Activated CD4-positive, alpha-beta memory T cell treated with anti-CD3 and anti-CD28 coated beads, Interleukin-2, amount 10 ng/mL, durations not matched to agents 7 days and 5 days (primary cell): ENCODE data around the gene PERM1. TPM values are rescaled to one million over a fixed set of nuclear protein-coding genes. Genes with fewer than 3 reads are reported as not detected.

Experiments
- CTCF ChIA-PET: fragments of 350-600 bp; sonication (Branson Sonifier 250); formaldehyde crosslinking; loops from one replicate; lab custom pipeline; 2021; ENCODE audit warnings: antibody characterized with exemption, inconsistent platforms; lab: Charles Lee
- POLR2A ChIA-PET: fragments of 350-600 bp; sonication (Branson Sonifier 250); formaldehyde crosslinking; loops from one replicate; lab custom pipeline; 2021; ENCODE audit warnings: antibody characterized with exemption; lab: Charles Lee
- DNase-seq: peaks from one replicate; pipeline ENCODE4 v3.0.0-alpha.2; 2020
- H3K27ac Mint-ChIP-seq: one replicate; pipeline ENCODE4 v1.8.0; 2021; ENCODE audit warnings: mild to moderate bottlenecking, mixed read lengths
- H3K27me3 Mint-ChIP-seq: one replicate; pipeline ENCODE4 v1.8.0; 2021; ENCODE audit warnings: mixed read lengths
- H3K36me3 Mint-ChIP-seq: one replicate; pipeline ENCODE4 v1.8.0; 2021; ENCODE audit warnings: low read depth, mixed read lengths
- H3K4me1 Mint-ChIP-seq: one replicate; pipeline ENCODE4 v1.8.0; 2021; ENCODE audit warnings: mixed read lengths
- H3K4me3 Mint-ChIP-seq: one replicate; pipeline ENCODE4 v1.8.0; 2021; ENCODE audit warnings: mild to moderate bottlenecking, mixed read lengths
- H3K9me3 Mint-ChIP-seq: one replicate; pipeline ENCODE4 v1.8.0; 2021; ENCODE audit warnings: mixed read lengths
- total RNA-seq, 2 experiments: library from RNA; stranded (reverse); gene quantifications; one replicate each; pipeline ENCODE4 v1.2.3, GENCODE V29; 2021

PERM1 gene
- total RNA-seq, 2 experiments from 2014 or later = not detected

DNA sequence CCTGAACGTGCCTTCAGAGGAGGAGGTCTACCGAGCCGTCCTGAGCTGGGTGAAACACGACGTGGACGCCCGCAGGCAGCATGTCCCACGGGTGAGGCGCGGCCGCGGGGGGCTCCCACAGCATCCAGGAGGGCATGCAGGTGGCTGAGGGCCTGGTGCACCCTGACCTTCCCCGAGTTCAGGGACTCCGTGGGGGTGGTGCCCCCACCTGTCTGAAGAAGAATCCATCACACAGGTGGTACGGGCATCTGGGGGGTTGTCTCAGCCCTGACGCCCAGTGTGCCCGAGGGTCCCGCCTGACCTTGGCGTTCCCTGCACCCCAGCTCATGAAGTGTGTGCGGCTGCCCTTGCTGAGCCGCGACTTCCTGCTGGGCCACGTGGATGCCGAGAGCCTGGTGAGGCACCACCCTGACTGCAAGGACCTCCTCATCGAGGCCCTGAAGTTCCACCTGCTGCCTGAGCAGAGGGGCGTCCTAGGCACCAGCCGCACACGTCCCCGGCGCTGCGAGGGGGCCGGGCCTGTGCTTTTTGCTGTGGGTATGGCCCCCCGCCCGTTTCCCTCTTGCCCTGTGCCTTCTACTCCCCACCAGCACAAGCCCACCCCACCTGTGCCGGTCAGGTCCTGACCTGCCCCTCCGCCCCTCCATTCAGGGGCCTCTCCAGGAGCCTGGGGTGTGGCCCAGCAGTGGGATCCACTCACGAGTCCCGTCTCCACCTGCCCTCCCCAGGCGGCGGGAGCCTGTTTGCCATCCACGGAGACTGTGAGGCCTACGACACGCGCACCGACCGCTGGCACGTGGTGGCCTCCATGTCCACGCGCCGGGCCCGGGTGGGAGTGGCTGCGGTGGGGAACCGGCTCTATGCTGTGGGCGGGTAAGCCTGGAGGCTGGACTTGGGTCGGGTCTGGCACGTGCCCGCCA is 19.3 kb downstream of the PERM1 start:
- Mint-ChIP-seq H3K27me3 (no peaks in the 10 kb centered on the region), H3K9me3 (no peaks in the 10 kb centered on the region), H3K36me3 (peaks cover 18% of the 10 kb centered on the region), H3K27ac (no peak overlapping the region), H3K4me1 (peaks cover 37% of the 10 kb centered on the region), H3K4me3 (peak overlapping the region; percentile 64)
- no peak for DNase-seq
- POLR2A ChIA-PET = no interaction called here
- CTCF ChIA-PET = interaction anchor here (1.3 kb wide), 1 partner anchor 32 kb away, joined by 3 read pairs; no protein-coding TSS in a partner anchor

DNA sequence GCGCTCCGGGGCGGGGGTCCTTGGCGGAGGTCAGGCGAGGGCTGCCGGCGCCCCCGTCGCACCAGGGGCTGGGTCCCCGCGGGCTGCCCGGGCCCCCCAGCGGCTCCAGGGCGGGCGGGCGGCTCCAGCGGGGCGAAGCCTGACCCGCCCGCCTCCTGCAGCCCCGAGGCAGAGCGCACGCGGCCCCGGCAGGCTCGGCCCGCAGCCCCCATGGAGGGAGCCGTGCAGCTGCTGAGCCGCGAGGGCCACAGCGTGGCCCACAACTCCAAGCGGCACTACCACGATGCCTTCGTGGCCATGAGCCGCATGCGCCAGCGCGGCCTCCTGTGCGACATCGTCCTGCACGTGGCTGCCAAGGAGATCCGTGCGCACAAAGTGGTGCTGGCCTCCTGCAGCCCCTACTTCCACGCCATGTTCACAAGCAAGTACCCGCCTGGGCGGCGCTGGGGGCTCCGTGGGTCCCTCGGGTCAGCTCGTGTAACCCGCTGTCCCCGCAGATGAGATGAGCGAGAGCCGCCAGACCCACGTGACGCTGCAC is 20.7 kb downstream of the PERM1 start:
- POLR2A ChIA-PET = no interaction called here
- peaks cover 41% of the 10 kb centered on the region for H3K4me1 Mint-ChIP-seq
- no peaks in the 10 kb centered on the region for H3K27me3 Mint-ChIP-seq
- H3K36me3 Mint-ChIP-seq = peaks cover 25% of the 10 kb centered on the region
- no peak for DNase-seq
- no peaks in the 10 kb centered on the region for H3K9me3 Mint-ChIP-seq
- no peak overlapping the region for H3K27ac Mint-ChIP-seq
- peak overlapping the region; percentile 64 for H3K4me3 Mint-ChIP-seq
- CTCF ChIA-PET = no interaction called here

DNA sequence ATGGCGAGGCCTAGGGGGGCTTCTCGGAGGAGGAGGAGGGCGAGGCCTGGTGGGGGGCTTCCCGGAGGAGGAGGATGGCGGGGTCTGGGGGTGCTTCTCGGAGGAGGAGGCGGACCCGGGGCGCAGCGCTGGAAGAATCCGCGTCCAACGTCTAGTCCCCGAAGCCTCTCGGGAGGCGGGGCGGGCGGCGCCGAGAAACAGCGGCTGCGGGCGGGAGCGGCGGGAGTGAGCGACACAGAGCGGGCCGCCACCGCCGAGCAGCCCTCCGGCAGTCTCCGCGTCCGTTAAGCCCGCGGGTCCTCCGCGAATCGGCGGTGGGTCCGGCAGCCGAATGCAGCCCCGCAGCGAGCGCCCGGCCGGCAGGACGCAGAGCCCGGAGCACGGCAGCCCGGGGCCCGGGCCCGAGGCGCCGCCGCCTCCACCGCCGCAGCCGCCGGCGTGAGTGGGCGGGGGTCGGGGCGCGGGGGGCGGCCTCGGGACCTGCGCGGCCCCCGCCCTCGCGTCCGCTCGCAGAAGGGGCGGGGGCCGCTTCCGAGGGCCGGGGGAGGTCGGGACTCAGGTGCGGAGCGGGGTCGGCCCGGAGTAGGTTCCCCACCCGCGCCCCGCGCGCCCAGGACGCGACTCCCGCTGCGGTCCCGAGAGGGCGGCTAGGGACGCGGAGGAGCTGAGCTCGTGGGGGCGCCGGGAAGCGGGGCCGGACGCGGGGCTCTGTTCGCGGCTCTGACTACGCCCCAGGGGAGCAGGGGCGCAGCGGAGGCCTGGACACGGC is 21.3 kb downstream of the PERM1 start, which contains the start of gene KLHL17:
TSS of gene KLHL17 (plus strand) at position 222 of the 769 bp plus-strand sequence. CDS start at position 332, 110 bp downstream.
- DNase-seq = peak; percentile 85
- Mint-ChIP-seq H3K27ac (peak within 1 kb of the TSS; percentile 47), H3K4me3 (peak within 1 kb of the TSS; percentile 82), H3K9me3 (no peaks in the 10 kb centered on the region), H3K4me1 (peaks cover 36% of the 10 kb centered on the region), H3K27me3 (no peaks in the 10 kb centered on the region), H3K36me3 (peaks cover 24% of the 10 kb centered on the region)
- ChIA-PET POLR2A (no interaction called here), CTCF (no interaction called here)

DNA sequence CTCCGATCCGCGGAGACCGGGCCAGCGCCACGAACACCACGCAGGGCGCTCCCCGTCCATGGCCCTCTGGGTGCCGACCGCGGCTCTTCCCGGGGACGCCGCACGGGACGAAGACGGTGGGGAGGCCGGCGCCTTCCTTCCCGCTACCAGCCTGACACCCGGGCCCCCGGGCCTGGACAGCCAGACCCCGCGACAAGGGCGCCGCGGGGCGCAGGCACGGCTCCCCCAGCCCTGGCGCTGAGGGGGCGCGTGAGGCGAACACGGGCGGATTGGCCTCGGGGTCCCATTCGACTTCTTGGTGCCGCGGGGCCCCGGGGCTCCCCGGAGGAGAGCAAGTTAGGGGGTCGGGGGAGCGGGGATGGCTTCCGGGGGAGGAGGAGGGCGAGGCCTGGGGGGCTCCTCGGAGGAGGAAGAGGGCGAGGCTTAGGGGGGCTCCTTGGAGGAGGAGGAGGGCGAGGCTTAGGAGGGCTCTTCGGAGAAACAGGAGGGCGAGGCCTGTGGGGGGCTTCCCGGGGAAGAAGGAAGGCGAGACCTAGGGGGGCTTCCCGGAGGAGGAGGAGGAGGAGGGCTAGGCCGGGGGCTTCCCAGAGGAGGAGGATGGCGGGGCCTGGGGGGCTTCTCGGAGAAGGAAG is 22.0 kb downstream of the PERM1 start:
- peak overlapping the region; percentile 82 for H3K4me3 Mint-ChIP-seq
- ChIA-PET POLR2A (interaction anchor here (0.8 to 1.5 kb wide), 6 partner anchors 7 to 415 kb away, joined by 3 to 12 read pairs (median 4); partner anchors contain the start of genes AURKAIP1, ISG15 and PLEKHN1), CTCF (interaction anchor here (1.3 kb wide), 1 partner anchor 16 kb away, joined by 7 read pairs; no protein-coding TSS in a partner anchor)
- H3K9me3 Mint-ChIP-seq = no peaks in the 10 kb centered on the region
- peaks cover 25% of the 10 kb centered on the region for H3K36me3 Mint-ChIP-seq
- H3K27me3 Mint-ChIP-seq = no peaks in the 10 kb centered on the region
- H3K27ac Mint-ChIP-seq = no peak overlapping the region
- no peak for DNase-seq
- peaks cover 32% of the 10 kb centered on the region for H3K4me1 Mint-ChIP-seq

DNA sequence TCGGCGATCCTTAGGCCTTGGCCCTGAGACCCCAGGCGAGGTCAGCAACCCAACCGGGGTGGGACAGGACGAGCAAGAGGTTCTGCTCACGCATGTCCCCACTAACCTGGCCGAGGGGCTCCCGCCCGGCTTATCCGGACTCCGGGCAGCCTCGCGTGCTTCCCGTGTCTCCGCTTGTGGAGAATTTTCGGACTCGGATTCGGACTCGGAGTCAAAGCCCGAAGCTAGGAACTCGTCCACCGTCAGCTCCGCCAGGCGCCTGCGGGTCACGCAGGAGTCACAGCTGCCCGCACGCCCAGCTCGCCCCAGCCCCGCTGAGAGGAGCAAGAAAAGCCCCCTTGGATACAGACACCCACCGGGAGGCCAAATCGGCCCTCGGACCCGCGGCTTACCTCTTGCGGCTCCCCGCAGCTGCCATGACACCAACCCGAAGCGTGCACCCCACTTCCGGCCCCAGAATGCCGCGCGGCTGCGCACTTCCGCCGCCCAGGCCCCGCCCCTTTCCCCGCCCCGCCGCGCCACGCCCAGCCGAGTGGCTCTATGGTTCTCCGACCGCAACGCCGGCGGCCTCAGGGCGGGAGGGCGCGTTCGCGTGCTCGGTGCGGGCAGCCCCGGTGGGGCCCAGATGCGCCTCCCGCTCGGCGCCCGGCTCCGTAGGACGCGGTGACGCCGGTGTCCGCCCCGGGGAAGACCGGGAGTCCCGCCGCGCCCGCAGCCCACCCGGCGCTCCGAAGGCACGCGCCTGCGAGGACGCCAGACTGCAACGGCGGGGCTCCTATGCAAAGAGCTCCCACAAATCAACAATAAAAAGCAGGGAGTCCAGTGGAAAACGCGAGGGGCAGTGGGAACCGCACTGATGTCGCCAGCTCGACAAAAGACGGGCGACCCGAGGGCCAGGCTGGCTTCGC is 22.8 kb downstream of the PERM1 start, which contains the start of gene NOC2L:
TSS of gene NOC2L (minus strand) at position 434 of the 908 bp plus-strand sequence. CDS start at position 418, 16 bp downstream.
- Mint-ChIP-seq H3K9me3 (no peaks in the 10 kb centered on the region), H3K36me3 (peaks cover 25% of the 10 kb centered on the region), H3K4me1 (peaks cover 32% of the 10 kb centered on the region), H3K4me3 (peak within 1 kb of the TSS; percentile 82), H3K27ac (peak within 1 kb of the TSS; percentile 52), H3K27me3 (no peaks in the 10 kb centered on the region)
- POLR2A ChIA-PET = interaction anchor here (0.8 to 1.5 kb wide), 8 partner anchors 8 to 440 kb away, joined by 3 to 12 read pairs (median 4); partner anchors contain the start of genes AURKAIP1, CCNL2, ISG15 and PLEKHN1
- DNase-seq = peak; percentile 96
- CTCF ChIA-PET = interaction anchor here (1.3 to 1.4 kb wide), 2 partner anchors 17 to 26 kb away, joined by 4 to 7 read pairs; no protein-coding TSS in a partner anchor

DNA sequence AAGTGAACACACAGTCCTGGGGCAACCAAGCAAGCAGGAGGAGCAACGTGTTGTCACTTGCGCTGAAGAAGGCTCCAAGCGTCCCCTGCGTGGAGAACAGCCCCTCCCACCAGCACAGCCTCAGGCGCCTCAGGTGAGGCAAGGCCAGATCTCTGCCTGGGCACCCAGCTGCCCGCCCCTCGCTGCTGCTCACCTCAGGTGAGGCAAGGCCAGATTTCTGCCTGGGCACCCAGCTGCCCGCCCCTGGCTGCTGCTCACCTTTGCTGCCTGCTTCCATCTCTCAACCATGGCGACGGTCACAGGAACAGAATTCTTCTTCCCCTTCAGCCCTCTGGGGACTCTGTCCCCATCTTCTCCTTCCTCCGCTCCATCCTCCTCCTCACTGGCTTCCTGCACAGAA is 25.3 kb downstream of the PERM1 start:
- Mint-ChIP-seq H3K36me3 (peaks cover 27% of the 10 kb centered on the region), H3K4me1 (peaks cover 27% of the 10 kb centered on the region), H3K27me3 (no peaks in the 10 kb centered on the region), H3K27ac (no peak overlapping the region), H3K4me3 (no peak overlapping the region), H3K9me3 (no peaks in the 10 kb centered on the region)
- no peak for DNase-seq
- POLR2A ChIA-PET = no interaction called here
- CTCF ChIA-PET = no interaction called here

DNA sequence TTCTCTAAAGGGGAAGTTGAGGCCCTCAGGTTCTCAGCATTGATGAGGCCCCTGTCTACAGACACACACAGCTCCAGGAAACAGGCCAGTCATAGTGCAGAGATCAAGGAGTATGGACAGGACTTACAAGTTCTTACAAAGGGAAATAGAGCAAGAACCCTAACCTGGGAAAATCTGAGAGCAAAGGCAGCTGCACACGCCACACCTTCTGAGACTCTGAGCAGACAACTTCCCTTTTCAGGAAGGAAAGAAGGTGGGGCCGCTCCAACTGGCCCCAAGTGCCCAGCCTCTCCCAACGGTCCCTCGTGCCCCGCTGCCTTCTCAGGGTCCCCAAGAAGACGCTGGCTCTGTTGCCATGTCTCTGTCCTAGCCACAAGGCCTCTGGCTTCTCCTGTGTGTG is 26.4 kb downstream of the PERM1 start:
- DNase-seq = no peak
- ChIA-PET POLR2A (no interaction called here), CTCF (no interaction called here)
- Mint-ChIP-seq H3K4me1 (peaks cover 25% of the 10 kb centered on the region), H3K27me3 (no peaks in the 10 kb centered on the region), H3K9me3 (no peaks in the 10 kb centered on the region), H3K4me3 (no peak overlapping the region), H3K36me3 (peaks cover 34% of the 10 kb centered on the region), H3K27ac (no peak overlapping the region)

DNA sequence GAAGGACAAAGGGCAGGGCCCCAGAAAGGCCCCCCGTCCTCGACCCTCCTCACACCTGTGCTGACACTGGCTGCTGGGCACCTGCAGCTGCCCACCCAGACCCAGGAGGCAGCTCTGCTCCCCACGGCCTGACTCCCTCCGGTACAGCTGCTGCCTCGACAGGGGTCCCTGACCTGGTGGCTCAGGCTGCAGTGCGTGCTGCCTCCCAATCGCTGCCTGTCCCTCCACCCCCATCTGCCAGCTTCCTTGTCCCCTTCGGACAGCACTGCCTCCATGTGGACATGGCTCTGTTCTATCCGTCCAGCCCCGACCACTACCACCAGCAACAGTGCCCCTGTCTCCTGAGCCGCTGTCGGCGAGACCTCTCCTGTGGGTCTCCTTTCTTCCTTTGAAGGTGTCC is 27.0 kb downstream of the PERM1 start:
- ChIA-PET CTCF (no interaction called here), POLR2A (interaction anchor here (0.7 kb wide), 1 partner anchor 166 kb away, joined by 3 read pairs; no protein-coding TSS in a partner anchor)
- Mint-ChIP-seq H3K4me1 (peaks cover 23% of the 10 kb centered on the region), H3K9me3 (no peaks in the 10 kb centered on the region), H3K27ac (no peak overlapping the region), H3K4me3 (no peak overlapping the region), H3K36me3 (peaks cover 40% of the 10 kb centered on the region), H3K27me3 (no peaks in the 10 kb centered on the region)
- no peak for DNase-seq

DNA sequence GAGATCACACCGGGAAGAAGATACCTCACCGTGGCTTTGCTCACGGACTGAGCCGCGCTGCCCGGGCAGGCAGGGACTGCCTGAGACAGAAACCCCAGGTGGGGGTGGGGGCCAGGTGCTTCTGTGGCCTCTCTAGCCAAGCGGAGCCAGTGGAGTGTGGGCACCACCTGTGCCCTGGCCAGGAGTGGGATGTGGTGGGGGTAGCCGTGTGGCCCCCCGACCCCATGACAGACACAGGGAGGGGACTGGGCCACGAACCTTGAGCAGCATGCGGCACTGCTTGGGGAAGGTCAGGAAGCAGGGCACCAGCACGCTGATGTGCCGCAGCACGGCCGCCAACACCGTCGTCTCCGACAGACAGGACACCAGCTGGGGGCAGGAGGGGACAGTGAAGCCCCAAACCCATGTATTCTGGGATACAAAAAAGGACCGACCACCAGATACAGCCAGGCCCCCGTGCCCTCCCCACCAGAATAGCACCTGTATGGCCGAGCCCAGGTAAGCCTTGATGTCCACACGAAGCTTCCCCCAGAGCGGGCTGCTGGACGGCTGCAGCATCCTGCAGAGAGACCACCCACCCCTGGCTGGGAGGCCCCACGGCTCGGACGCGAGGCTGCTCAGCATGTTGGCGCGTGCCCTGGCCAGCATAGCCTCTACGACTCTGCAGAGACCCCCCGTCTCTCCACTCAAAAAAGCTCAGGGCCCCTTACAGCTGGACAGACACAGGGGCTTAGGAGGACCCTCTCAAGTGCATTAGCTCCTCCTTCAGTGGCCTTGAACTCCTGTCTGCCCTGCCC is 28.2 kb downstream of the PERM1 start:
- Mint-ChIP-seq H3K4me3 (no peak overlapping the region), H3K4me1 (peaks cover 19% of the 10 kb centered on the region), H3K36me3 (peaks cover 45% of the 10 kb centered on the region), H3K27me3 (no peaks in the 10 kb centered on the region), H3K27ac (no peak overlapping the region), H3K9me3 (no peaks in the 10 kb centered on the region)
- CTCF ChIA-PET = no interaction called here
- POLR2A ChIA-PET = interaction anchor here (0.5 kb wide), 1 partner anchor 59 kb away, joined by 3 read pairs; no protein-coding TSS in a partner anchor
- DNase-seq = no peak

DNA sequence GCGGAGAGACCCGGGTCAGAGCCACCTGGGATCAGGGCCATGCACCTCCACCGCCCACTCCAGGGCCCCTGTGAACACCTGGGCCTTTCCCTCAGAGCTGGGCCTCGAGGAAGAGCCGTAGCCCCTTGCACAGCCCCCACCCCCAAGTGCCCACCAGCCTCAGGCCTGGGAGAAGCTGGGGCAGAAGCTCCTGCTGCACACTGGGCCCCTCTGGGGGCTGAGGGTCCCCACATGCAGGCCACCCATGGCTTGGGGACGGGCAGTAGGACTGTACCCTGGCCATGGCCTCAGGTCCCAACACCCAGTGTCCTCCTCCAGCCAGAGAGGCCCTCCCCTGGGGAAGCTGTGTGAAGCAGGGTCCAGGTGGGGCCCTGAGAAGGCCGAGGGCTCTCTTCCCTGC is 29.3 kb downstream of the PERM1 start:
- H3K9me3 Mint-ChIP-seq = no peaks in the 10 kb centered on the region
- peaks cover 10% of the 10 kb centered on the region for H3K4me1 Mint-ChIP-seq
- no peak for DNase-seq
- no peak overlapping the region for H3K27ac Mint-ChIP-seq
- H3K36me3 Mint-ChIP-seq = peaks cover 43% of the 10 kb centered on the region
- no peaks in the 10 kb centered on the region for H3K27me3 Mint-ChIP-seq
- no peak overlapping the region for H3K4me3 Mint-ChIP-seq
- CTCF ChIA-PET = no interaction called here
- POLR2A ChIA-PET = interaction anchor here (0.6 kb wide), 1 partner anchor 11 kb away, joined by 3 read pairs; no protein-coding TSS in a partner anchor

DNA sequence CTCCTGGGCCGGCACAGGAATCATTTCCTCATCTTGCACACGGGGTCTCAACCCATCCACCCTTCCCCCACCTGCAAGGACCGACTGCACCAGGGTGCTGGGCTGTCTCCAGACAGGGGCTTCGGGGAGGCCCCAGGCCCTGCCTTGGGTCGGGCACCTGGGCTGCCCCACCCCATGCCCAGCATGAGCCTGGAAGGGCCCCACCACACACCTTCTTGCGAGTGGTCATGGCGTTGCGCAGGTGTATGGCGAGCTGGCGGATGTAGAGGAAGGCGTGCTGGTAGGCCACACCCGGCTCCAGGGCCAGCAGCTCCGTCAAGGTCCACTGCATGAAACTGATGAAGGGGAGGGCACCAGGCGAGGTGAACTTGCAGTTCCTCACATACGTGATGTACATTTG is 29.7 kb downstream of the PERM1 start:
- POLR2A ChIA-PET = no interaction called here

More for the DNA sequence above, 29.7 kb downstream of the PERM1 start:
- DNase-seq = no peak
- CTCF ChIA-PET = no interaction called here
- H3K9me3 Mint-ChIP-seq = no peaks in the 10 kb centered on the region
- peaks cover 6% of the 10 kb centered on the region for H3K4me1 Mint-ChIP-seq
- H3K27ac Mint-ChIP-seq = no peak overlapping the region
- peaks cover 42% of the 10 kb centered on the region for H3K36me3 Mint-ChIP-seq
- H3K27me3 Mint-ChIP-seq = no peaks in the 10 kb centered on the region
- no peak overlapping the region for H3K4me3 Mint-ChIP-seq
